Superior temporal gyrus (tissue), 1 donor: ENCODE data around the gene POU3F3.

ENCODE experiments used
- DNase-seq: peaks from one replicate; pipeline ENCODE4 v3.0.0-alpha.2; 2016; ENCODE audit errors: extremely low spot score

The POU3F3 gene

DNA sequence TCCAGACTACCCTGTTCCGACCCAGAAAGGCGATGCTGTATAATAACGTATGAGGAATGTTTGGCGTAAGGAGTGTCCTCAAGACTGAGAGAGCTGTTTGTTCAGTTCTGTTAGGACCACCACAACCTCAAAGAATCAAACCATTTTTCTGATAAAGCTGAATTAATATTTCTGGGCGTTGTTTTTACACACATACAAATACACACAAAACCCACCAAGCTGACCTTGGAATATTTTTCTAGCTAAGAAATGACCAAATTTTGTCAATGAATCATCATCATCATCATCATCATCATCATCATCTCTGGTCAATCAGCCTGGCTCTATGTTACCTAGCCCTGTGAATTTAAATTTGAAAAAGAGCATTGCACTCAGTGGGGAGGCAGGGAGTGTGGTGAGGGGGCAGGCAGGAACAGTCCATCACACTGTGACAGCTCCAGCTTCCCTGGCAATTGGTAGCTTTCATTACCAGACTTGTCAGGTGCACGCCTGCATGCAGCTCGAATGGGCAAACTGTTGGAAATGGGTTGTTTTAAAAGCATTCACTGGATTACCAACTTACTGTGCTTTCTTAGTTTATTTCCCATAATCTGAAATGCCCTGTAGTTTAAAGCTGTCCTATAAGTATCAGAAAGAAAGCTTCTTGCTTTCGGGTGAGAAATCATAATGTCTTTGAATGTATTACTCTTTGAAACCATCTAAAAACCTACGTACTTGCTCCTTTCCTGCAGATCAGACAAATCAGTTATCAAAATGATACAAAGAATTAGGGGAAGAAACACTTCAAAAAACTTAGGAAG, 6.9 kb upstream of the POU3F3 start:
- DNase-seq, result peak; percentile 79

DNA sequence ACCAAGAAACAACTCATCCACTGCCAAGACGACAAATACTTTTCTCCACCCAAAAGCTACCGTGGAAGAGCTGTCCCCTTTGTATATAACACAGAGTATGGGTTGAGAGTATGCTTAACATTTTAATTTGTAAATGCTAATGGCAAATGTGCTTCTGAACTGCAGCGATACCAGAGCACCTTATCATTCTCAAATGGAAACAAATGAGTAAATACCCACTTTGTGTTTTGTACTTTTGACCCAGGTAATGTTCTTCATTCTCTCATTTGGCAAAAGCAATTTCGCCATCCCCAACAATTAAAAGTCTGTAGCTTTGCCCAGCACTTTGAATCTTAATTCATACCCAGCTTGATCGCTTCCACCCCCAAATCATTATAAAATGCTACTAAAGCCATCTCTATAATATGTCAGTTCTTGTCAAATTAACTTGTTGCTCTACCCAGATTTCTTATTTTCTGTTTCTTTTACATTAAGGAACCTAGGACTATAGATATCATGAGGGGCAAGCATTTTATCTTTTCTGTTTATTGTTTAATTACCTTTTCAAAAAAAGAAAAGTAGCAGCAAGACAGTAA, 6.2 kb upstream of the POU3F3 start:
- DNase-seq, result peak; percentile 76

DNA sequence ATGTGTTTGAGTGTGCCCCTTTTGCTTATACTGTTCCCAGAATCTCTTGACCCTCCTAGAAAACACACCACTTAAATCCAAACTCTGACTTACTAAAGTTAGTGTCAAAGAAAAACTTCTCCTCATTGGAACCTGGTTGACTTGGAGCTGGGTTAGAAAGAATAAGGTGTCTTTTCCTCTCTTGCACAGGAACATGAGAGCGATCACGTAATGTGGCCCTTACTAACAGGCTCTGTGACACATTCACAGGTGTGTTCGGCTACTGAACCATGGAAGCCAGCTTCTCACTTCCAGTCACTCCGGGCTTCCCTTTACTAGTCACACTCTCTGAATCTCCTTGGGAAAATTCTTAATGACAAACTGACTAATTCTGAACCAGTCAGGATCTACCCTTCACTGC, 5.4 kb upstream of the POU3F3 start:
- DNase-seq, result peak; percentile 83

DNA sequence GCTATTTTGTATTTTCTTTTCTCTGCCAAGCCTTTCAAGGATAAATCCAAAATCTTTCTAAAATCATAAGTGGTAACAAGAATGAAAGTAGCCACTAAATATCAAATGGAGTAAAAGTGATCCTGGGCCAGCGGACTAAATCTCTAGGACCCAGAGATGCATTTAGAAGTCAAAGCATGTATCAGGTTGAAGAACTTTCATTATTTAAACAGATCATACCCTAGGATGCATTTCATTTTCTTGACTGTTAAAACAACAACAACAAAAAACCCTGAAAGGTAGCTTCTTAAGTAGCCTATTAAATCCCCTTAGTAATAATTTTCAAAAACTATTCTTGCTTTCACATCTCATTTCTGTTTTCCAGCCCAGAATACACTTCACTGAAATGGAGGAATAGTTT, 4.8 kb upstream of the POU3F3 start:
- DNase-seq, result no peak

DNA sequence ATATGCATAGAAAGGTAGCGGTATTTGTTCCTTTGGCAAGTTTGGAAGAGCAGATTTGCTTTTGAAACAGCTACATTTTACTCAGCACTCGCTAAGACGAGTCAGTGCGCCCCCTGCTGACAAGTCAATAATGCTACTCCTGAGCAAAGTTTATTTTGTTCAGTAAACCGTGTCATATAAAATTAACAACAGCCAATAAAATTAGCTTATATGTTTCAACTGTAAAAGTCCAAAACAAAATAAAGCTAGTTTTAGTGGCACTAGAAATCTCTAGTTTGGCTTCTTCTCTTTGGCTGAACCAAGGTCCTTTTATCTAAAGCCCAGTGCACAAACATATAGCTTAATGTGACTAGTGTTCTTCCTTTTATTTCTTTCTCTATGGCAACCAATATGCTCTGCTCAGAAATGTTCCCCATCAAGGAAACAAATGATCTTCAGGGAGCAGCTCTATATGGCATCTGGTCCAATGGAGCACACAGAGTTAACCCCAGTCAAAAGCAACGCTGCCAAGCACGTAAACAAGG, 4.2 kb upstream of the POU3F3 start:
- DNase-seq, result peak; percentile 96

DNA sequence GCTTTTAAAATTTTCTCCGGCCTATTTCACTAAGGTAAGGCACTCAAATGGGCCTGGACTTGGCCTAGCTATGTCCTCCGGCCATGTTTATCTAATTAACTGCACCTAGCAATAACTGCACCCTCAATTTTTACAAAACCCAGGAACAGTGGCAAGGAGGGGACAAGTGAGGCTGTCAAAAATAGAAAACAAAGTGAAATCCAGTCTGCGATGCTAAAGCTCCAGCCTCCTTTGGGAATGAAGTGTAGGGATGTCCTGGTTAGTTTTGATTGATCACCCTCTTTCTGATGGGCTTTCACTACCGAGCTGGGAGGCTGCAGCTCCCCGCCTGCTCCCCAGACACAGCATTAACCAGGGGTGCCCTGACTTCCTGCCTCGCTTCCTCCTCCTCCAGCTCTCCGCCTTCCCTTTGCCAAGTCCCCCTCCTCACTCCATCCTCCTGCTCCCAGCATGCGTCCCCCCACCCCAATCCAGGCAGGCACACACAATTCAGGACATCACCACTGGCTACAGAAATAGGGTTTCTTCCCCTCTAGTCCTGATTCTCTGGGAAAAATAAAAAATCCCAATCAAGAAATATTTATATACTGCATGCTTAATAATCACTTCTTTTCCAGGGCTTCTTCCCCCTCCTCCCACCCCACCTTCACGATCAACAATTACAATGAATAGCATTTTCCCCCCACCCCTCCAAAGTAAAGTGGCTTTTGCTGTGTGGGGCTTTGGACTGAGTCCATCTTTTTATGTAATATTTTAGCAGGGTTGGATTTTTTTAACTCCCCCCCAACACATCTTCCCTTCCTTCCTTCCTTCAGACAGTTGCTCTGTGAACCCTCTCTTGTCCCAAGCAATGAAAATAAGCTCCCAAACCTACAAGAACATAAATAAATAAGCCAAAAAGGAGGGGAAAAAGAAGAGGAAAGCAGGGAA, 3.3 kb upstream of the POU3F3 start:
- peak; percentile 76 for DNase-seq

DNA sequence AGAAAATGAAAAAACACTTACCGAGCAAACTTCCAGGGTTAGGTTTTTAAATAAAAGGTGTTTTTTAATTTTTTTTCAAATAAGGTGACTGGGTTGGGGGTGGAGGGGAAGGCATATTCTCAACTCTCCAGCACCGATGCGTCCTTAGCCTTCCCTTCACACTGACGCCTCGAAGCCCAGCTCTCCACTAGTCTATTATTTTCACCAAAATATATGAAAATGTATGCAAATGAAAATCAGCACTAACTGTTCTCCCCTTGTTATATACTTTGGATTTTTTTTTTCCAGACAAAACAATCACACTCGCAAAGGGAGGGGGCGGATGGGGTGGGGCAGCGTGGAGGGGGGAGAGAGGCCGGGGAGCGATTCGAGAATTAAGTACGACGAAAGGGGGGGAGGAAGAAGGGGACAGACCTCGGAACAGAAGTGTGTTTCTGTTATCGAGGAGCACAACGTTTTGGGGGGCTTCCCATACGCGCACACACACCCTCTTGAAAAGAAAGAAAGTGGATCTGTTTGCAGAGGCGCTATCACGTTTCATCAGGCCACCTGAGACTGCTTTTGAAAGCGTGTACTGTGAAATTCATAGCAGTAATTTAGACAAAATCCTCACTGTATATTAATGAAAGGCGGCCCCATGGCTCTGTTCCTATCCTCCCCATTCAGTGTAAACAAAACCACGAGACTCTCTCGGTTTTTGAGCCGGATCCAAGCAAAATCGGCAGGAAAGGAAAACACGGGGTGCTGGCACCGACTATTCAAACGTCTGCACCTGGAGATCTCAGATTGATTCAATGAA, 2.4 kb upstream of the POU3F3 start:
- peak; percentile 75 for DNase-seq

DNA sequence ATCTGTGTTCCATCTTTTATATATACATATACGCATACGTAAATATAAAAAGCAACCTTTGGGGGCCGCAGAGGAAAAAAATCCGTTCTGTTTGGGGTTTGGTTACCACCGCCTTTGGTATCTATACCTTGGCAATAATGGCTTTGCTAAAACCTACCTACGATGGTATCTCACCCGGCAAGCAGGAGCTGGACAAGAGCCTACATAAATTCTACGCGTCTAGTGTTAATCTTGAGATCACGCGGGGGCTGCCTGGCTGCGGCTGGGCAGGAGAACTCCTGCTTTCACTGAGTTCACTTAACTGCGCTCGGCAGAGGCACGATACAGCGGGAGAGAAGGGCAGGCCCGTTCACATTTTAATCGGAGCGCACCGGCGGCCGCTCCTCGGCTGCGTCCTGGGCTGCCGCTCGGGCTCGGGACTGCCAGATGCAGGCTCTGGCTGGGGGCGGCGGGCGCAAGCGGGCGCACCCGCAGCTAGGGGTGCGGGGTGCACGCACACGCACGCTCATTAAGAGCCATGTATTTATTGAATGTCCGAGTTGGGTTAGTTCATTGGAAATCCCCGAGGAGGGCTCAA, 1.7 kb upstream of the POU3F3 start:
- DNase-seq, result peak; percentile 87

DNA sequence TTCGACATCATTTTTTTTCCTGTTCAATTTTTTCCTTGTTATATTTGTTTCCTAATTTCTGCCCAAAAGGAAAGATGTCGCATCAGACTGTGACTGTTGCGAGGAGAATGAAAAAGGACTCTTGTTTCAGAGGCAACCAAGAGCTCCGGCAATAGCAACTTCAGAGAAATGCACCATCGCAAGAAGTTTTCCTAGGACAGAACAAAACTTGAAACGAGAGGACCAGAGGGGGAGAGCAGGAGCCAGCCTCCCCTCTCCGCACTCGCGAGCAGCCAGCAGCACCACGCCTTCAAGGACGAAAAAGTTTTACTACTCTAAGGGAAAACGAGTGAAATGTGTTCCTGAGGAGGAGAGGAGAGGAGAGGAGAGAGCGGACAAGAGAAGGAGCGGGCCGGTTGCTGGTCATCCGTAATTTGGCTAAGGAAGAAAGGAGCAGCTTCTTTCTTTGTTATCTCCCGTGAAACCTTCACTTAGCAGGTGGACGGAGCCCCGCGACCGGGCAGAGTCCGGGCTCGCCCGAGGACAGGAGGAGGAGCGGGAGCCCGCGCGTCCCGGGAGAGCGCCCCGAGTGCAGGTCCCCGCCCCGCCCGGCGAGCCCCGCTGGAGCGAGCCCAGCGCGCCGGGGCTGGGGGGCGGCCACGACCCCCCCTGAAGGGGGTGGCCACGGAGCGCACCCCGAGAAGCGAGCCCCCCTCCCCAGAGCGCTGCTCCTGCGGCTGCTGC, 744 bp downstream of the POU3F3 start:
- DNase-seq, result no peak

DNA sequence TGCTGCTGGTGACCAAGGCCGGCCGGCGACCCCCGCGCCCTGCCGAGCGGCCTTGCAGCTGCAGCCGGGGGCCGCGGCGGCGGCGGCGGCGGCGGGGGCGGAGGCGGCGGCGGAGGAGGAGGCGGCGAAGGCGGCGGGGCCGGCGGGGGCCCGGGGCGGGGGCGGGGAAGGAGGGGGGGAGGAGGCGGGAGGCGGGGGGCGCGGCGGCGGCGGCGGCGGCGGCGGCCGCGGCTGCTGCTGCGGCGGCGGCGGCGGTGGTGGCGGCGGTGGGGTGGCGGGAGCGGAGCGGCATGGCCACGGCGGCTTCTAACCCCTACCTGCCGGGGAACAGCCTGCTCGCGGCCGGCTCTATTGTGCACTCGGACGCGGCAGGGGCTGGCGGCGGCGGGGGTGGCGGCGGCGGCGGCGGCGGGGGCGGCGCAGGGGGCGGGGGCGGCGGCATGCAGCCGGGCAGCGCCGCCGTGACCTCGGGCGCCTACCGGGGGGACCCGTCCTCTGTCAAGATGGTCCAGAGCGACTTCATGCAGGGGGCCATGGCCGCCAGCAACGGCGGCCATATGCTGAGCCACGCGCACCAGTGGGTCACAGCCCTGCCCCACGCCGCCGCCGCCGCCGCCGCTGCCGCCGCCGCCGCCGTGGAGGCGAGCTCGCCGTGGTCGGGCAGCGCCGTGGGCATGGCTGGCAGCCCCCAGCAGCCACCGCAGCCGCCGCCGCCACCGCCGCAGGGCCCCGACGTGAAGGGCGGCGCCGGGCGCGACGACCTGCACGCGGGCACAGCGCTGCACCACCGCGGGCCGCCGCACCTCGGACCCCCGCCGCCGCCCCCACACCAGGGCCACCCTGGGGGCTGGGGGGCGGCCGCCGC, 1.5 kb downstream of the POU3F3 start:
- no peak for DNase-seq

DNA sequence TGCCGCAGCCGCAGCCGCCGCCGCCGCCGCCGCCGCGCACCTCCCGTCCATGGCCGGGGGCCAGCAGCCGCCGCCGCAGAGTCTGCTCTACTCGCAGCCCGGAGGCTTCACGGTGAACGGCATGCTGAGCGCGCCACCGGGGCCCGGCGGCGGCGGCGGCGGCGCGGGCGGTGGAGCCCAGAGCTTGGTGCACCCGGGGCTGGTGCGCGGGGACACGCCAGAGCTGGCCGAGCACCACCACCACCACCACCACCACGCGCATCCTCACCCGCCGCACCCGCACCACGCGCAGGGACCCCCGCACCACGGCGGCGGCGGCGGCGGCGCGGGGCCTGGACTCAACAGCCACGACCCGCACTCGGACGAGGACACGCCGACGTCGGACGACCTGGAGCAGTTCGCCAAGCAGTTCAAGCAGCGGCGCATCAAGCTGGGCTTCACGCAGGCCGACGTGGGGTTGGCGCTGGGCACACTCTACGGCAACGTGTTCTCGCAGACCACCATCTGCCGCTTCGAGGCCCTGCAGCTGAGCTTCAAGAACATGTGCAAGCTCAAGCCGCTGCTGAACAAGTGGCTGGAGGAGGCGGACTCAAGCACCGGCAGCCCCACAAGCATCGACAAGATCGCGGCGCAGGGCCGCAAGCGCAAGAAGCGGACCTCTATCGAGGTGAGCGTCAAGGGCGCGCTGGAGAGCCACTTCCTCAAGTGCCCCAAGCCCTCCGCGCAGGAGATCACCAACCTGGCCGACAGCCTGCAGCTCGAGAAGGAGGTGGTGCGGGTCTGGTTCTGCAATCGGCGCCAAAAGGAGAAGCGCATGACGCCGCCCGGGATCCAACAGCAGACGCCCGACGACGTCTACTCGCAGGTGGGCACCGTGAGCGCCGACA, 2.4 kb downstream of the POU3F3 start:
- DNase-seq, result no peak

DNA sequence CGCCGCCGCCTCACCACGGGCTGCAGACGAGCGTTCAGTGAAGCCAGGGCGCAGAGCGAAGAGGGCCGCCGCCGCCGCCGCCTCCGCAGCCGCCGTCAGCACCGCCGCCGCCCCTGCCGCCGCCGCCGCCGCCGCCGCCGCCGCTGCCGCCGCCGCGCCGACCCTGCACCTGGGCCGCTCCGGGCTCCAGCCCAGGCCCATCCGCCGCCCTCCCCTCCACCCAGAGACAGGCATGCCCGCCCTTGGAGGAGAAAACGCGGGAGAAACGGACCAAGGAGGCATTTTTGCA, 3.0 kb downstream of the POU3F3 start:
- no peak for DNase-seq

DNA sequence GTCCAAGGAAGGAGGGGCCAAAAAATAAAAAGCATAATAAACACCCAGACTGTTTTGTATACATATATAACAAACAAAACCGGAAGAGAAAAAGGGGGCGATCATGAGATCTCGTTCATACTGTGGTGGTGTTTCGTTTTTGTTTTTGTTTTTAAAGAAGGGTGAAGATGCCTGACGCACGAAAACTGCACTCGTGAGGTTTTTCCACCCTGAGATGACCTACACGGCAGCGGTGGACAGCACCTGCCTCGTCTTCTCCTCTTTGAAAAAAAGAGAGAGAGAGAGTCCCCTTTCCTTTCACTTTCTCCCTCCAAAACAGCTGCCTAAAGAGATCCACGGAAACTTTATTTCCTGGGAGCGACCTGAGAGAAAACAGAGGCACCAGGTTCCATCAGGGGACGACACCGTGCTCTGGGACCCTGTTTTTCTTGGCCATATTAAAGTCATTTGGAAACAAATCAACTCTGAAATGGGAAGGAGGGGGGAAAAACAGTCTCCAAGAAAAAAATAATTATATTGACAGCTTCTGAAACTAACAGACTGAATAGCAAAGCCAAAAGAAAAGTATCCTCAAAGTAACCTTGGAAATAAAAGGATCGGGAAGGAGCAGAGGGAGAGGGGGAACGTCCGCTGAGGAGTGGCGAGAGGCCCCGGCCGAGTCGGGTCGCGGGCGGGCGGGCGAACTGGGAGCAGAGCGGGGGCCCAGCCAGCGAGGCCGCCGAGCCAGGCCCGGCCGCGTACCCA, 3.5 kb downstream of the POU3F3 start:
- DNase-seq, result peak; percentile 66

DNA sequence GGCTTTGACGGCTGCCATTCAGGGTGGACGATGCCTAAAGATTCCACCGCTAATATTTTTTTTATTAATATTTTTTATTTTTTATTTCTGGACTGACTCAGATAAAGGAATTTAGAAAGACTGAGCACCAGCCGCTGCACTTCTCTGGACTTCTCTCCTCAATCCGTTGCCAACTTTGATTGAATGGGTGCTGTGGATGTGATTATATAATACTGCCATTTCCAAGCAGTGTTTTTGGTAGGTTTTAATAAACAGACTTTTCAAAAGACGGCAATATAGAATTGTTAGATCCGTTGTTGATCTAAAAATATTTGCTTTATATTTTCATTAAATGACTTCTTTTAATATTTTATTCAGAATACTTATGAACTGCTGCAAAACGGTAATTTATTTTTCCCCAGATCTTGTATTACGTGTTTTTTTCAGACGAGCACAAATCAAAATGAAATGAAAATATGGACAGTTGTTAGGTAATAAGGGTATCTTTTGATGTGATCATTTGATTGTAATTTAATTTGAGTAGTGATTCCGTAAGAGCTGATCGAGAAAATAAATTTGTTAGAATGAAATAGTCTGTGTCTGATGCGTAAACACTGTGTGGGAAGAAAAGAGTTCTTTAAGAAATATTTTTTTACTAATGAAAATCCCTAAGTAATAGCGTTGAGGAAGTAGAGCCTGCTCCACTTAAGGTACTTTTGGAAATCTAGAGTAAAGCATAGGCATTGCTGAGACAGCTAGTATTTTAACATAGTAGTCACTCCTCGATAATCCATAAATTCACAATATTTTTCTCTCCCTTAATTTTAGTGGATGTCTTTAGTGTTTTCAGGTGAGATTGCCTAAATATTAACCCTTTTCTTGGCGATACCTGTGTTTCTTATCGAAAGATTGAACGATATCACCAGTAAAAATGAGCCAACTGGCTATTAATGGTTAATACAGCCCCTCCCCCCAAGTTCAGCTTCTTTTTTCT, 4.4 kb downstream of the POU3F3 start:
- peak; percentile 78 for DNase-seq

DNA sequence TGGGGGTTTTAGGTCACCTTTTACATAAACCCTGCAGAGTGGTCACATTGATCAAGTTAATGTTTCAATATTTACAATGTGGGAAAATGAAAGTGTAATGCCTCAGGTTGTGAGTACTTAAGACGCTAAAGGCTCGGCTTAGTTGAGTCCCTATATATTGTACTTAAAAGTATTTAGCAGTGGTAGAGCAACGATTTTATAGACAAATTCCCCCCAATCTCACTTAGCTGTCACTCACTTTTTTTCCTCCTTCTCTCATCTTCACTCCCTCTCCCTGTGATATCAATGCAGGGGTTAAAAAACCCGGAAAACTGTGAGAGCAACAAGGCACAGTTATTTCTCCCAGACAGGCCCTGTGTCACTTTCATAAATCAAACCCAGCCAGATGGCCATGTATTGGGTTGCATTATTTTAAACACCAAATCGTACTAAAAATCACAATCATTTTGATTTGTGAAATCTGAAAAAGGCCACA, 5.4 kb downstream of the POU3F3 start:
- peak; percentile 81 for DNase-seq

DNA sequence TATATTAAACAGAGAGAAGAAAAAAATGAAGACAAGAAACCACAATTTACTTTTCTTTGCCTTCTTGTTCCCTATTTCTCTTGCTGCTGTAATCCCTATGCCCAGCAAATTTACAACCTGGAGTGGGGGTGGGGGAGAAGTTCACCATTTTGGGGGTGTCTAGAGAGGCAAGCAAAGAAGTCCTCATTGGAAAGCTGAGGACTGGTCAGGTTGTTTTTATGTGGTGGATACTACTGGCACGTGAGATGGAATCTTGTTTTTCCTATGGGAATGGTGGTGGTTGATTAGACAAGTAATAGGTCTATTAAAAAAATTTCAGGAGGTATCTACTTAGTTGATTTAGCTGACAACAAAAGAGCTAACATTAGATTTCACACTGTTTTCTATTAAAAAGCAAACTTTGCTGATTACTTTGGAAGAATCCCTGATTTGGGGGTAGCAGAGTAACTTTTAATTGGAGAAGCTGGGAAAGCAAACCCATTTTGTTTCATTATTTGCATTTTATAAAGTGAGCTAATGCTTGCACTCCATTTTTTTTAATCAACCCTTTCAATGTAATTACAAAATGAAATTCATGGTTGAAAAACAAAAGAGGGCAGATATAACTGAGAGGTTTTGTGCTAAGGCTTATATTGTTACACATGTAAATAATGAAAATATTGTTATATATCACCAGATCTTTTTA, 6.0 kb downstream of the POU3F3 start:
- DNase-seq, result peak; percentile 88
